PC-3 (cell line): ENCODE data around the gene IQSEC1. TPM values are rescaled to one million over a fixed set of nuclear protein-coding genes. Genes with fewer than 3 reads are reported as not detected.

ENCODE experiments used
- ATAC-seq: fragments of 200-7000 bp; cut with Tn5 transposase; 2 replicates; pipeline ENCODE4 v1.9.1; 2020; ENCODE audit warnings: mild to moderate bottlenecking, moderate library complexity
- BruUV-seq: library from RNA; stranded (reverse); fragments of 400-500 nt; replicated peaks from 2 replicates; lab custom pipeline; 2021; lab: Mats Ljungman, UMichigan
- CTCF ChIA-PET: fragments of 300-600 bp; sonication (Branson Sonifier 250); formaldehyde crosslinking; loops from one replicate; lab custom pipeline; 2022; ENCODE audit warnings: antibody characterized with exemption; lab: Charles Lee
- POLR2A ChIA-PET: fragments of 300-600 bp; sonication (Branson Sonifier 250); formaldehyde crosslinking; loops from one replicate; lab custom pipeline; 2022; ENCODE audit warnings: antibody characterized with exemption; ENCODE audit not compliant: unreplicated experiment; lab: Charles Lee
- DNase-seq: peaks from one replicate; pipeline ENCODE4 v3.0.0-alpha.2; 2015
- H2AFZ ChIP-seq: fragments of 300-600 bp; sonication (generic); 2 replicates; pipeline ENCODE4 v1.6.0; 2016; ENCODE audit warnings: antibody characterized with exemption, low read length
- H3F3A ChIP-seq: fragments of 300-600 bp; sonication (generic); one replicate; pipeline ENCODE4 v1.6.0; 2017; ENCODE audit warnings: antibody characterized with exemption, low read length, control low read depth, mild to moderate bottlenecking; ENCODE audit not compliant: unreplicated experiment
- H3K27ac ChIP-seq: fragments of 300-600 bp; sonication (generic); 2 replicates; pipeline ENCODE4 v1.5.1; 2016; ENCODE audit warnings: mild to moderate bottlenecking, low read length
- H3K27me3 ChIP-seq: fragments of 300-600 bp; sonication (generic); 2 replicates; pipeline ENCODE4 v1.6.1; 2016; ENCODE audit warnings: low read length, mixed read lengths
- H3K36me3 ChIP-seq: fragments of 300-600 bp; sonication (generic); 2 replicates; pipeline ENCODE4 v1.6.1; 2016; ENCODE audit warnings: low read depth, mixed run types, low read length, mixed read lengths
- H3K4me1 ChIP-seq: fragments of 300-600 bp; sonication (generic); 2 replicates; pipeline ENCODE4 v1.5.1; 2016; ENCODE audit warnings: low read length; ENCODE audit not compliant: insufficient read depth
- H3K4me2 ChIP-seq: fragments of 300-600 bp; sonication (generic); 2 replicates; pipeline ENCODE4 v1.6.0; 2016; ENCODE audit warnings: low read length
- H3K4me3 ChIP-seq: fragments of 300-600 bp; sonication (generic); 2 replicates; pipeline ENCODE4 v1.5.1; 2016; ENCODE audit warnings: mild to moderate bottlenecking, low read length, mixed read lengths
- H3K79me2 ChIP-seq: fragments of 300-600 bp; sonication (generic); 2 replicates; pipeline ENCODE4 v1.6.1; 2017; ENCODE audit warnings: low read length, mixed read lengths
- H3K9ac ChIP-seq: fragments of 300-600 bp; sonication (generic); 2 replicates; pipeline ENCODE4 v1.6.0; 2016; ENCODE audit warnings: mild to moderate bottlenecking, low read length
- H3K9me2 ChIP-seq: fragments of 300-600 bp; sonication (generic); replicated peaks from 2 replicates; pipeline ENCODE4 v1.6.1; 2016; ENCODE audit warnings: mixed run types, low read length, mixed read lengths
- H3K9me3 ChIP-seq: fragments of 300-600 bp; sonication (generic); 2 replicates; pipeline ENCODE4 v1.6.1; 2016; ENCODE audit warnings: low read length, mixed read lengths
- H4K20me1 ChIP-seq: fragments of 300-600 bp; sonication (generic); 2 replicates; pipeline ENCODE4 v1.6.1; 2016; ENCODE audit warnings: low read length, mixed read lengths
- EZH2 ChIP-seq: fragments of 300-600 bp; sonication (generic); IDR thresholded peaks from one replicate; pipeline ENCODE4 v1.6.1; 2017; ENCODE audit warnings: antibody characterized with exemption, mild to moderate bottlenecking, low read length; ENCODE audit not compliant: unreplicated experiment
- EZH2phosphoT487 ChIP-seq: fragments of 300-600 bp; sonication (generic); IDR thresholded peaks from 2 replicates; pipeline ENCODE4 v1.6.1; 2018; ENCODE audit warnings: mild to moderate bottlenecking, antibody characterized with exemption, low read length, borderline replicate concordance
- intact Hi-C: fragments of 100-400 bp; cut with micrococcal nuclease; formaldehyde crosslinking; loops from 2 replicates; pipeline ENCODE4 v1.9.0; 2023
- total RNA-seq: library from RNA; depleted of rRNA; stranded (reverse); fragments of >200 nt; gene quantifications from 2 replicates; pipeline ENCODE4 v1.2.3, GENCODE V29; 2014
- TF ChIP-seq, protein P1 (sequence below): fragments of 300-600 bp; sonication (generic); conservative IDR thresholded peaks from 2 replicates; pipeline ENCODE4 v1.5.1; 2017; ENCODE audit warnings: antibody characterized with exemption, low read depth, mild to moderate bottlenecking, low read length

Gene IQSEC1
- total RNA-seq, 1 experiment from 2014 or later = 37.9 TPM

DNA sequence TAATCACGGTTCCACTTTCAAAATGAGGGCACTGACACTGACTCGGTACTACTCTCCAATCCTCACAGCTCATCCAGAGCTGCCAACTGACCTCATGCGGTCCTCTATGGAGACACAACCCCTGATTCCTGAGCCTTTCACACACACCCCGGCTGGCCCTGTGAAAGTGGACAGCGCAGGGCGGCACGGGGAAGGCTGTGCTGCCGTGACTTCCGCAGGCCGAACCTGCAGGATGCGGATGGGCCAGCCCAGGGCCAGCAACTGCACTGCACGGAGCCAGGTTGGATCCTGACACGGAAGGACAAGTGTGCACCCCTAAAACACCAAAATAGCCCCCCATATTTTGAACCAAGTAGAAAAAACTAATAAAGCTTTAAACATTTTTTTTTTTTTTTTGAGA is 41.0 kb downstream of the IQSEC1 start:
- Histone ChIP-seq H3K9ac (no peak overlapping the region), H3K36me3 (no peaks in the 10 kb centered on the region), H3K27me3 (no peaks in the 10 kb centered on the region), H2AFZ (no peak overlapping the region), H3K4me2 (no peak overlapping the region), H3K9me3 (no peaks in the 10 kb centered on the region), H3K79me2 (no peaks in the 10 kb centered on the region), H3K4me3 (no peak overlapping the region), H4K20me1 (no peaks in the 10 kb centered on the region), H3K9me2 (no peaks in the 10 kb centered on the region), H3F3A (no peaks in the 10 kb centered on the region), H3K4me1 (no peaks in the 10 kb centered on the region), H3K27ac (no peak overlapping the region)
- POLR2A ChIA-PET = no interaction called here
- intact Hi-C loops = no loop called here
- no TSS peak for BruUV-seq
- ATAC-seq = no peak
- CTCF ChIA-PET = no interaction called here
- no peak for TF ChIP-seq EZH2
- TF ChIP-seq, protein P1, sequence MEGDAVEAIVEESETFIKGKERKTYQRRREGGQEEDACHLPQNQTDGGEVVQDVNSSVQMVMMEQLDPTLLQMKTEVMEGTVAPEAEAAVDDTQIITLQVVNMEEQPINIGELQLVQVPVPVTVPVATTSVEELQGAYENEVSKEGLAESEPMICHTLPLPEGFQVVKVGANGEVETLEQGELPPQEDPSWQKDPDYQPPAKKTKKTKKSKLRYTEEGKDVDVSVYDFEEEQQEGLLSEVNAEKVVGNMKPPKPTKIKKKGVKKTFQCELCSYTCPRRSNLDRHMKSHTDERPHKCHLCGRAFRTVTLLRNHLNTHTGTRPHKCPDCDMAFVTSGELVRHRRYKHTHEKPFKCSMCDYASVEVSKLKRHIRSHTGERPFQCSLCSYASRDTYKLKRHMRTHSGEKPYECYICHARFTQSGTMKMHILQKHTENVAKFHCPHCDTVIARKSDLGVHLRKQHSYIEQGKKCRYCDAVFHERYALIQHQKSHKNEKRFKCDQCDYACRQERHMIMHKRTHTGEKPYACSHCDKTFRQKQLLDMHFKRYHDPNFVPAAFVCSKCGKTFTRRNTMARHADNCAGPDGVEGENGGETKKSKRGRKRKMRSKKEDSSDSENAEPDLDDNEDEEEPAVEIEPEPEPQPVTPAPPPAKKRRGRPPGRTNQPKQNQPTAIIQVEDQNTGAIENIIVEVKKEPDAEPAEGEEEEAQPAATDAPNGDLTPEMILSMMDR = no peak
- TF ChIP-seq EZH2phosphoT487 = no peak
- DNase-seq = no peak

- Histone ChIP-seq H3K36me3 (no peaks in the 10 kb centered on the region), H3K9me3 (no peaks in the 10 kb centered on the region), H3K4me2 (no peak overlapping the region), H3K27ac (no peak overlapping the region), H3K4me1 (no peaks in the 10 kb centered on the region), H3K79me2 (no peaks in the 10 kb centered on the region), H4K20me1 (no peaks in the 10 kb centered on the region), H3K9ac (no peak overlapping the region), H3K9me2 (no peaks in the 10 kb centered on the region), H2AFZ (no peak overlapping the region), H3K4me3 (no peak overlapping the region), H3F3A (no peaks in the 10 kb centered on the region), H3K27me3 (no peaks in the 10 kb centered on the region)
- ATAC-seq (no peak), DNase-seq (no peak)
- intact Hi-C loops = no loop called here
- ChIA-PET POLR2A (no interaction called here), CTCF (no interaction called here)
- BruUV-seq = no TSS peak
- no peak for TF ChIP-seq EZH2
- TF ChIP-seq, protein P1 = no peak
- no peak for TF ChIP-seq EZH2phosphoT487
Observed at GRCh38 chr3:13031621-13032020, 41.6 kb downstream of the IQSEC1 start.

GRCh38 chr3:13030684-13031083 is 42.5 kb downstream of the IQSEC1 start:
- H4K20me1 ChIP-seq = no peaks in the 10 kb centered on the region
- H3K36me3 ChIP-seq = no peaks in the 10 kb centered on the region
- no peaks in the 10 kb centered on the region for H3F3A ChIP-seq
- POLR2A ChIA-PET = no interaction called here
- no peak for ATAC-seq
- CTCF ChIA-PET = no interaction called here
- intact Hi-C loops = no loop called here
- DNase-seq = no peak
- H3K4me3 ChIP-seq = no peak overlapping the region
- no TSS peak for BruUV-seq
- no peaks in the 10 kb centered on the region for H3K79me2 ChIP-seq
- no peak overlapping the region for H3K9ac ChIP-seq
- H3K9me2 ChIP-seq = no peaks in the 10 kb centered on the region
- no peak overlapping the region for H3K4me2 ChIP-seq
- no peak overlapping the region for H2AFZ ChIP-seq
- no peak overlapping the region for H3K27ac ChIP-seq
- H3K27me3 ChIP-seq = no peaks in the 10 kb centered on the region
- no peaks in the 10 kb centered on the region for H3K4me1 ChIP-seq
- TF ChIP-seq EZH2 (no peak), EZH2phosphoT487 (no peak)
- TF ChIP-seq, protein P1 = no peak
- no peaks in the 10 kb centered on the region for H3K9me3 ChIP-seq
